ENCODE results near the gene MINDY4. TPM values are rescaled to one million over a fixed set of nuclear protein-coding genes. Genes with fewer than 3 reads are reported as not detected.

The MINDY4 gene
- total RNA-seq, 1 donor from 2014 or later, result 4.1 TPM

- peaks cover 13% of the 10 kb centered on the region for H3K27me3 Mint-ChIP-seq (ENCODE audit: low read depth, unreplicated experiment)
- no peaks in the 10 kb centered on the region for H3K36me3 ChIP-seq (ENCODE audit: insufficient read depth, low read length)
- H3K4me2 ChIP-seq (ENCODE audit: low read length), result no peak overlapping the region
- peaks cover 38% of the 10 kb centered on the region for H3K27me3 ChIP-seq (ENCODE audit: insufficient read depth, low read length)
- H3K4me1 Mint-ChIP-seq (ENCODE audit: low read depth, unreplicated experiment), result no peaks in the 10 kb centered on the region
- H3K79me2 ChIP-seq (ENCODE audit: insufficient read depth, low read length), result no peaks in the 10 kb centered on the region
- H3K27ac Mint-ChIP-seq (ENCODE audit: unreplicated experiment), result no peak overlapping the region
- no peak overlapping the region for H3K27ac ChIP-seq (ENCODE audit: low read depth, low read length)
- DNase-seq (ENCODE audit: low read depth), result no peak
- H3K9ac ChIP-seq (ENCODE audit: low read length), result no peak overlapping the region
- peaks cover 4% of the 10 kb centered on the region for H3K4me1 ChIP-seq (ENCODE audit: insufficient read depth, low read length)
- no peaks in the 10 kb centered on the region for H3K36me3 Mint-ChIP-seq (ENCODE audit: low read depth, unreplicated experiment)
- peaks cover 2% of the 10 kb centered on the region for H3K9me3 Mint-ChIP-seq (ENCODE audit: unreplicated experiment)
- no peak overlapping the region for H2AFZ ChIP-seq (ENCODE audit: low read depth, low read length)
- no peaks in the 10 kb centered on the region for H4K20me1 ChIP-seq (ENCODE audit: insufficient read depth, low read length)
- FAIRE-seq, result no peak
- no peaks in the 10 kb centered on the region for H3K9me3 ChIP-seq (ENCODE audit: insufficient read depth, low read depth, low read length)
- no peak overlapping the region for H3K4me3 Mint-ChIP-seq (ENCODE audit: unreplicated experiment)
- TF ChIP-seq EZH2 (IDR thresholded peaks at IDR 0.05; ENCODE audit: insufficient read depth, low read length), result no peak
- TF ChIP-seq CTCF (IDR thresholded peaks at IDR 0.05; ENCODE audit: insufficient read depth, low read depth, low read length), result no peak
- H3K4me3 ChIP-seq (ENCODE audit: insufficient read depth, low read depth, low read length), result no peak overlapping the region
Measured at GRCh38 chr7:30941582-30942323, 170.5 kb downstream of the MINDY4 start.

Other genes starting within 250 kb of the MINDY4 start
- gene GARS1, start 176.5 kb upstream of the MINDY4 start, total RNA-seq, result 517 and 564 TPM in 2 replicates
- gene CRHR2, start 89.0 kb upstream of the MINDY4 start, total RNA-seq, result not detected in 2 replicates
- 0.09 TPM in 1 of 2 replicates, not detected in the other for gene INMT, start 19.3 kb upstream of the MINDY4 start, total RNA-seq
- 6.7 and 10.0 TPM in 2 replicates for gene AQP1, start 140.4 kb downstream of the MINDY4 start, total RNA-seq
- not detected in 2 replicates for gene GHRHR, start 192.5 kb downstream of the MINDY4 start, total RNA-seq